ENCODE data around the gene HERC4. TPM values are rescaled to one million over a fixed set of nuclear protein-coding genes. Genes with fewer than 3 reads are reported as not detected.
A peak's percentile ranks its signal among the peaks of the same experiment; 100 is the strongest.

The HERC4 gene
- total RNA-seq, 1 donor = 125 TPM

- Histone ChIP-seq H4K20me1 (ENCODE audit: insufficient read depth, low read length) (no peaks in the 10 kb centered on the region), H3K27ac (ENCODE audit: low read depth, low read length) (peak overlapping the region; percentile 79), H3K79me2 (ENCODE audit: insufficient read depth, low read length) (peaks cover 32% of the 10 kb centered on the region), H3K9me3 (ENCODE audit: low read depth, low read length) (no peaks in the 10 kb centered on the region), H3K36me3 (ENCODE audit: insufficient read depth, low read length) (peaks cover 12% of the 10 kb centered on the region), H3K27me3 (ENCODE audit: insufficient read depth, low read length) (no peaks in the 10 kb centered on the region), H3K4me3 (ENCODE audit: insufficient read depth, low read length) (peak overlapping the region; percentile 17), H3K4me1 (ENCODE audit: insufficient read depth, low read length) (peaks cover 12% of the 10 kb centered on the region), H3K4me2 (ENCODE audit: insufficient read depth, low read length) (peak overlapping the region; percentile 72), H2AFZ (ENCODE audit: low read length) (peak overlapping the region; percentile 68)
- no peak for TF ChIP-seq CTCF (IDR thresholded peaks at IDR 0.05; ENCODE audit: extremely low read depth, low read depth, low read length)
- no peak for DNase-seq (ENCODE audit: insufficient read length, low spot score, missing footprints)
Measured at GRCh38 chr10:68121020-68121743, 46.1 kb upstream of the HERC4 start.

DNA sequence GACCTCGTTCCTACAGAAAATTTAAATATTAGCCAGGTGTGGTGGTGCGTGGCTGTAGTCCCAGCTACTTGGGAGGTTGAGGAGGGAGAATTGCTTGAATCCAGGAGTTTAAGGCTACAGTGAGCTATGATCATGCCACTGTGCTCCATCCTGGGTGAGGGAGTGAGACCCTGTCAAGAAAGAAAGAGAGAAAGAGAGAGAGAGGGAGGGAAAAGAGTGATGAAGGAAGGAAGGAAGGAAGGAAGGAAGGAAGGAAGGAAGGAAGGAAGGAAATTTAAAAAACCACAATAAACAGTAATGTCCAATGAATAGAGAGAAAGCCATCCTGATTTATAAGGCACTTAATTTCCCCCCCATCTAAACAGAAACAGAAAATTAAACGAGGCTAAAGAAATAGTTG, 43.6 kb upstream of the HERC4 start:
- Histone ChIP-seq H3K27me3 (ENCODE audit: insufficient read depth, low read length) (no peaks in the 10 kb centered on the region), H3K4me3 (ENCODE audit: insufficient read depth, low read length) (no peak overlapping the region), H3K4me2 (ENCODE audit: insufficient read depth, low read length) (no peak overlapping the region), H3K4me1 (ENCODE audit: insufficient read depth, low read length) (peaks cover 12% of the 10 kb centered on the region), H3K9me3 (ENCODE audit: low read depth, low read length) (no peaks in the 10 kb centered on the region), H3K36me3 (ENCODE audit: insufficient read depth, low read length) (peaks cover 20% of the 10 kb centered on the region), H3K79me2 (ENCODE audit: insufficient read depth, low read length) (peaks cover 28% of the 10 kb centered on the region), H4K20me1 (ENCODE audit: insufficient read depth, low read length) (no peaks in the 10 kb centered on the region), H3K27ac (ENCODE audit: low read depth, low read length) (no peak overlapping the region), H2AFZ (ENCODE audit: low read length) (no peak overlapping the region)
- TF ChIP-seq CTCF (IDR thresholded peaks at IDR 0.05; ENCODE audit: extremely low read depth, low read depth, low read length) = no peak
- DNase-seq (ENCODE audit: insufficient read length, low spot score, missing footprints) = no peak

- no peaks in the 10 kb centered on the region for H3K9me3 ChIP-seq (ENCODE audit: low read depth, low read length)
Measured at GRCh38 chr10:68112837-68113236, 37.8 kb upstream of the HERC4 start.

More at GRCh38 chr10:68112837-68113236, 37.8 kb upstream of the HERC4 start:
- Histone ChIP-seq H3K27me3 (ENCODE audit: insufficient read depth, low read length) (no peaks in the 10 kb centered on the region), H3K27ac (ENCODE audit: low read depth, low read length) (no peak overlapping the region), H2AFZ (ENCODE audit: low read length) (no peak overlapping the region), H3K4me1 (ENCODE audit: insufficient read depth, low read length) (peaks cover 19% of the 10 kb centered on the region), H4K20me1 (ENCODE audit: insufficient read depth, low read length) (no peaks in the 10 kb centered on the region), H3K79me2 (ENCODE audit: insufficient read depth, low read length) (peaks cover 61% of the 10 kb centered on the region), H3K36me3 (ENCODE audit: insufficient read depth, low read length) (peaks cover 21% of the 10 kb centered on the region), H3K4me2 (ENCODE audit: insufficient read depth, low read length) (no peak overlapping the region), H3K4me3 (ENCODE audit: insufficient read depth, low read length) (no peak overlapping the region)
- no peak for DNase-seq (ENCODE audit: insufficient read length, low spot score, missing footprints)
- no peak for TF ChIP-seq CTCF (IDR thresholded peaks at IDR 0.05; ENCODE audit: extremely low read depth, low read depth, low read length)
